Erythroblast (primary cell): ENCODE data around the gene SLAMF1.
"Not testable (repeated sequence)": the region's sequence is repeated elsewhere in the genome, so short reads cannot be mapped to it uniquely, and the experiment has no call there.

Experiments
- GATA1 ChIP-seq: IDR thresholded peaks from 2 replicates; pipeline ENCODE4 v1.6.1; 2011; ENCODE audit warnings: low read depth, mild to moderate bottlenecking, control low read depth, low read length, moderate library complexity
- POLR2A ChIP-seq: IDR thresholded peaks from 2 replicates; pipeline ENCODE4 v1.6.1; 2011; ENCODE audit warnings: mild to moderate bottlenecking, low read length

DNA sequence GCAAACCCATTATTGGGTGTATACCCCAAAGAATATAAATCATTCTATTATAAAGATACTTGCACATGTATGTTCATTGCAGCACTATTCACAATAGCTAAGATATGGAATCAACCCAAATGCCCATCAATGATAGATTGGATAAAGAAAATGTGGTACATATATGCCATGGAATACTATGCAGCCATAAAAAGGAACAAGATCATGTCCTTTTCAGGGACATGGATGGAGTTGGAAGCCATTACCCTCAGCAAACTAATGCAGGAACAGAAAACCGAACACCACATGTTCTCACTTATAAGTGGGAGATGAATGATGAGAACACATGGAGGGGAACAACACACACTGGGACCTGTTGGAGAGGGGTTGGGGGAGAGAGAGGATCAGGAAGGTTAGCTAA lies 83.6 kb downstream of the SLAMF1 start:
- not testable (repeated sequence) for TF ChIP-seq POLR2A, GATA1
